ENCODE results near the gene LRRC8B.
"Not testable (repeated sequence)": the region's sequence is repeated elsewhere in the genome, so short reads cannot be mapped to it uniquely, and the experiment has no call there.

The LRRC8B gene

DNA sequence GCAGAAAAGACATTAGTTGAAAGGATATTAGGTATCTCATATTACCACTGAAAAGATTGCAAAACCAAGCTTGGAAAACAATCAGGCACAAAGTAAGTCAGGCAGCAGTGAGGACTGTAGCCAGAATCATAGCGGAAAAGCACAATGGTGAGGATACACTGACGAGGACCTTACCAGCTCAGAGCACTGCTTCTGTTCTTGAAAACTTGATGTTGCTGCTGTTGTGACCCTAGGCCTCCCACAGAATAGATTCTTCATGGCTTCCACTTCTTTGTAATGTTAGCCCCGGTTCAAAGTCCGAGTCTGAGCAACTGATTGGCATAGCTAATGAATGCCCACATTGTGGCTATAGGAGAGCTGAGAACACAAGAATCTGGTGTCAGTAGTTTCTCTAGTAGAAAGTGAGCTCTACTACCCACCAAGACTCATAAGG is 63.1 kb downstream of the LRRC8B start:
- no peak for DNase-seq

DNA sequence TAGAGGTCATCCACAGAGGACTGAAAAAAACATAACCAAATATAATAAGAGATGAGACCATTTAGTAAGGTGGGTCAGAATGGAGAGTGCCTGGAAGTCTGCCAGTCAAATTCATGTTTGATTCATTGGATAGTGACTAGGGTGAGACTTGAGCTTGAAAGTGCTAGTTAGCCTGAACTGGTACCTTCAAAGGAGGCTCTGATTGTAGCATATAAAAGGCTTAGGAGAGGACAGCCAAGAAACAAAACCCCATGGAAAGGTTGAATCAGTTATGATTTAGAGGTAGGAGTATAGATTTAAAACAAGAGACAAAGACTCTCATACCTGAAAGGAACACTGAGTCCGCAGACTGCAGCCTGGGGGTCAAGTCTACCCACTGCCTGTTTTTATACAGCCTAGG is 63.9 kb downstream of the LRRC8B start:
- no peak for DNase-seq

DNA sequence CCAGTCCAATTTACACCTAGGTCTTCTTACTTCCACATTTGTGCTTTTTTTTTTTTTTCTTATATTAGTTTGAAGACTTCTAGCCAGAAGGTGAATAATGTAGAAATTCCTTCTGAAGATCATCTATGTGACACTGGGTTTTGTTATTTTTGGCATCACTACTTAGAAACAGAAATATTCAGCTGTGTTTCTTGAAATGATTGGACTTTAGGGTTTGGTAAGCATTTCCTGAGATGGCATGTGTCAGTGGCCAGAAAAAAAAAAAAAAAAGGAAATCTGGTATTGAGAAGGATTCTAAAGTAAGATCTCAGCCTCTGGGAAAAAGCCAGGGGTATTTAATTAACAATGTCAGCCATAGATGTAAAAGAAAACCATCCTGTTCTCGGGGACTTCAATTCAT is 64.9 kb downstream of the LRRC8B start:
- DNase-seq, result no peak

DNA sequence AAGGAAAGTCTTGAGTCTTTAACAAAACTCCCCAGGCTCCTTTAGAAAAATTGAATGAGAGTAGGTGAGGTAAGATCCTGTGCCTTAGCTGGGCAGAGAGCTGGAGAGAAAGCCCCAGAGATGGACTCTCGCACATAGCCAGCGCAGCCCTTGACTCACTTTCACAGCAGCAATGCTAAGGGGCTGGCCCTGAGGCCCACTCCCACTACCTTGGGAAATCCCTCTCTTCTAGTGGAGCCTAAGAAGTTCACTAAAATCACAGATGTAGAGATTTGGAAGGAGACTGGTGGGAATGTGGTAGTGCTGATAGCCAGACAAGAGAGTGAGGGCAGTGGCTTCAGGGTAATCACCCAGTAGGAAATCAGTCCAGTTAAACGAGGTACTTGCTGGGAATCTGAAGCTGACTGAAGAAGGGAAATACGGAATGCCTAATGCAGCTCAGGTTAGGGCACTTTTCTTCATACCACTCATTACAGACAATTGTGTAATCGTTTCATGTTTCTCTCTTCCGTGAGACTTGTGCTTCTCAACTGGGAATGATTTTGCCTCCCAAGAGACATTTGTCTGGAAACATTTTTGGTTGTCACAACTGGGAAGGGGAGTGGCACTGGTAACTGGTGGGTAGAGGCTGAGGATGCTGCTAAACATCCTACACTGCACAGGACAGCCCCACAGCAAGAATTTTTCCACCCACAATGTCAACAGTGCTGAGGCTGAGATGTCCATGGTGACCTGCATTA is 65.9 kb downstream of the LRRC8B start:
- DNase-seq, result no peak

DNA sequence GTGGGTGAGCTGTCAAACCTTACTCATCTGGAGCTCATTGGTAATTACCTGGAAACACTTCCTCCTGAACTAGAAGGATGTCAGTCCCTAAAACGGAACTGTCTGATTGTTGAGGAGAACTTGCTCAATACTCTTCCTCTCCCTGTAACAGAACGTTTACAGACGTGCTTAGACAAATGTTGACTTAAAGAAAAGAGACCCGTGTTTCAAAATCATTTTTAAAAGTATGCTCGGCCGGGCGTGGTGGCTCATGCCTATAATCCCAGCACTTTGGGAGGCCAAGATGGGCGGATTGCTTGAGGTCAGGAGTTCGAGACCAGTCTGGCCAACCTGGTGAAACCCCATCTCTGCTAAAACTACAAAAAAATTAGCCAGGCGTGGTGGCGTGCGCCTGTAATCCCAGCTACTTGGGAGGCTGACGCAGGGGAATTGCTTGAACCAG is 68.3 kb downstream of the LRRC8B start:
- not testable (repeated sequence) for DNase-seq

DNA sequence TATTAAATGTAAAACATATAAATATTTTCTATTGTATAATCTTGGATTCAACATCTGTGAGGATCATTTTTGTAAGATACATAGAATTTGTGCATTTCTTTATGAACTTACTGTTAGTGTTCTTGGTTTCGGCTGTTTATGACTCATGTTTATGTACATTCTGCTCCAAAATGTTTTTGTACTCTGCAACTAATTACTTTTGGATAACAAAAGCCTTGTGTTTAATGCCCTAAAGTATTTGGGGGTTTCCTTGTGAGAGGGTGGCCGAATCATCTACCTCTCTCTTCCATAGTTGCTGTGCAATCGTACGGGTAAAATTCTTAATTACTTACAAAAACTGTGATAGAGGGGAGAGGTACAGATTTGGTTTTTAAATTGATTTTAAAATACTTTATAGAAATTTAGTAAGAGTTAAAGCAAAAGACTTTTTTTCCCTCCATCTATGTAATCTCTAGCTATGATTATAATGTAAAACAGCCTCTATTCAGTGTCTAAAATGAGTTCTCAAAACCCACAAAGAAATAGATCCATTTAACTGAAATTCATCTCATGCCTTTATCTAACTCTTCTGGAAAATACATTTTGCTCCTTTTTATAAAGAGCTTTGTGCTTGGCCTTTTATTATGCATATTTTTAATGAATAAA is 69.6 kb downstream of the LRRC8B start:
- no peak for DNase-seq

DNA sequence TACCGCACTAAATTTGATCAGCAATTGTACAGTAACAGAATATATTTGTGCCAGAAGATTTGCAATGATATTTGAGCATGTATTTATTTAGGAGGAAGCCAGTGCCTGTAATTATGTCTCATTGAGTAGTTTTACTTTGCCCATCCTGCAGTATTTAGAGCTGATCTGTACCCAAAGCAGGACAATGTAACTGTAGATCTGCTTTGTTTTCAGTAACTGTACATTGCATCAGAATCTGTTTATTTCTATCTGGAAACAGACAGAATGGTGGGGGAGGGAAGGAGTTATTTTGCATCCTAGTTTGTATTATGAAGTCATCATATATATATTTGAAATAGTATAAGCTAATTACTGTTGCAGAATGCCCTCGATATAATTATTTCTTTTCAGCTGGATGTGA is 72.1 kb downstream of the LRRC8B start:
- no peak for DNase-seq

DNA sequence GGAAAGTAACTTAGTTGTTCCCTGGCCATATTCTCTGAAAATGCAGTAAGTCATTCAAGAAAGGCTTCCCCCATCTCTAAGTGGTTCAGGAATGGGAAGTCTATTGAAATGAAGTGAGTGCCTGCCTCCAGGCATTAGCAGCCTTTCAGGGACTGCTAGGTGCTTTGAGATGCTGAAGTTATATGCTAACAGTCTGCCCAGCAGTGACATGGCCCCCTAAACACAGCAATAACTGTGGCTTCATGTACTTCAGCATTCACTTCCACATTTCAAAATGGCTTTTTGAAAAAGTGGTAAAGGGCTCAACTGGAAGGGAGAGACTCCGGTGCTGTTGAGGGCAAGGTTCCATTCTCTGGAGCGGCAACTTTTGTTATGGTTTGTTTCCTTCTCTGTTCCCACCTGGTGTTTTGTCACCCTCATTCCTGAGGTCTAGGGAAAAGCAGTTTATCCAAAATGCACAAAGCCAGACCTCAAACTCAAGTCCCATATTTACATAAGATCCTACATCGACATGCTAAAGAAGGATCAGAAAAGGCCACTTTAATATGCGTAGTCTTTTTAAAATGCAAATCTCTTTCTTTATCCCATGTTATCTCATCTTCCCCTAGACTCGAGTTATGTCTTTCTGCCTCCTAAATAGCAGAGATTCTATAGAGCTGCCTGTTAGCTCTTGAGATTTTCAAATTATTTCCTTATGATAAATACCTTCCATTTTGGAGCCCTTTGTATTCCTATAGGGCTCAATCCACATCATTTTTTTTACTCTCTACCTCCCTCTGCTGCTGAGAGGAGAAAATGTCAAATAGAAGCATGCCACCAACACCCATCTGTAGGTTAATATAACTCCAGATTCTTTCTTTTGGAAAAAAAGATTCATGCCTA is 74.1 kb downstream of the LRRC8B start:
- DNase-seq, result no peak

DNA sequence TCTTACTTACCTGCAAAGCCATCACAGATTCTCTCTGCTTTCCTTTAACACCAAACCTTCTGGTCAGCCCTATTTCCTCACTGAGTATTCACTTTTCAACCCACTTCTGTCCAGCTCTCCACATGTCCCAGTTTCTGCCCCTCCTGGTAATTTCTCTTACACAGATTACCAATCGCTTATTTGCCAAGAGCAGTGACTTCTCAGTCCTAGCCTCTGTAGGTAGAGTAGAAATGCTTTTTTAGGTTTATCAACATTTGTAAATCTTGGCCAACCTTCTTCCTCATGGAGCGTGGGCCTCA is 74.7 kb downstream of the LRRC8B start:
- DNase-seq, result no peak

DNA sequence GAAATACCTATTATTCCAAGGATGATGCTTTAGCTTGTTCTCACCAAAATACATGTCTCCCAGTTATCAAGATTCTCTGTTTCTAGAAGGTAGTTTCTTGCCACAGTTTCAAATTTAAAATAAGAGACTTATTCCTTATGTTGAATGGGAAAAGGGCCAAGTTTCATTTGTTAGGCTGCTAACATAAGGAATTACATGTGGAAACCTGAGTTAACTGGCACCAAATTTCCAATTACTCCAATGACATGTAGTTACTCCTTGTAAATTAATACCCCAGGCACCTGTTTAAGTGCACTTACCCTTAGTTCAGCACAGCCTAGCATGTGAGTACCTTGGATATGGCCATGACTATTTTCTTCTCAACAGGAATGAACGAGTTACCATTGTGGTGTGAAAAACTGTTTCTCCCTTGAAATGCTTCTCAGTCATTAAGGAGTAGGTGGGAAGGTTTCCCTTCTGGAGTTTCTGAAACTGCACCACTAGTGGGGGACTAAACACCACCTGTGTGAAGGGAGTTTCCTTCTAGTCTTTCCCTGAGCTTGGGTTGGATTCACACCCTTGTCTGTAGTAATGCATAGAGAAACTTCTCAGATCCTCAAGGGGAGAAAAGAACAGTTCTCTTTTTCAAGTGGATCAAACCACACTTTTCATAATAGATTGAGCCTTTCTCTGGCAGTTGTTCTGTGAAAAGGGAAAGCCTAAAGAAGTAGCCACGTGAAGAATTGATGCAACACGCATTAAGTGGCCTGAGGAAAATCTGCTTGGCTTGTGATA is 76.0 kb downstream of the LRRC8B start:
- DNase-seq, result no peak

DNA sequence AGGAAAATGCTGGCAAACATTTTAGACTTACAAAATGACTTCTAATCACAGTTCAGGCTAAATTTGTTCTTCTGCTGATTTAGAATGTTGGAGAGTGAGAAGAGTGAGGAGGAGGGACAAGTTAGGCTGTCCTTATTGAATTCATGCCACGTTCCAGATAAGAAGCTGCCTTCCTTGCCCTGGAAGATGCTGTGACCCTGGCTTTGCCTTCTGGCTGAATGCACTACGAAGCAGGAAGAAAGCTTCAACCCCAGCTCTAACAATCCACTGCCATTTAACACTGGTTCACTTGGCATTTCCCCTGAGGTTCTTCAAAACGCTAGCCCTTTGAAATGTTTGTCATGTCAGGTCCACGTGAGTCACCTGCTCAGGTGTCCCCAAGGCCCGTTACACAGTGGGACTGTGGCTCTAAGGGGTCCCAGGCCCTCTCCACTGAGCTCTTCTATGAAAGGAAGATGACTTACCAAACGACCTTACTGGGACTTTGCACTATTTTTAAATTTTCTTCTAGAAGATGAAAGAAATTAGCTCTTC is 78.3 kb downstream of the LRRC8B start:
- DNase-seq, result no peak

DNA sequence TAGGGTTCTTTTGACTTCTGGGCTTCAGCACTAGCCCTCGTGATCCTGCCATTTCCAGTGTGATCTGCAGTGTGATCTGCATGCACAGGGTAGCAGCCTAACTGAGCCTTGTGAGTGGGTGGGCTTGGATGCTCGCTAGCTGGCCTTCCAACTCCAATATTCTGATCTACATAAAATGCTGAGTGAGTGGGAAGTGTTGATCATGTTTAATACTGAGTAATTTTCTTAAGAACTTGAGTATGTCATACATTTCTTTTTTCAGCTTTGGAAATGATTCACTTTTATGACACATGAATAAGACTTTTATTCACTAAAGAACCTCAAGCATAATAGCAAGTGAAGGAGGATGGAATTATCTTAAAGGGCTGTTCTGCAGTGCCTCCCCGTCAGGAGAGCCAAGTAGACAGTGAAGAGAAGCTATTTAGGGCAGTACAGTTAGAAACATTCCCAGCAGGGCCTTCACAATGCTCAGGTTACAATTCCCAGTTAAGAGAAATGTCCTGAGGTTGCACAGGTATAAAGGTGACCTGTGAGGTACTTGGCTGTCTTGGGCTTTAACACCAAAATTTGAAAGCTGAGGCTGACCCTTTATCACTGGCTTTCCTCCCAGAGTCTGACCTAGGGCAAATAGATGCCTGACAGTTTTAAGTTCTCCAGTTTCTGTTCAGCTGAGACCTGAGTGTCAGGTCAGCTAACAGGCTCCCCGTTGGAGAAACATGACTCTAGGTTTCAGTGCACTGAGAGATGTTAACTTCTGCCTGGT is 79.2 kb downstream of the LRRC8B start:
- peak; percentile 78 for DNase-seq

DNA sequence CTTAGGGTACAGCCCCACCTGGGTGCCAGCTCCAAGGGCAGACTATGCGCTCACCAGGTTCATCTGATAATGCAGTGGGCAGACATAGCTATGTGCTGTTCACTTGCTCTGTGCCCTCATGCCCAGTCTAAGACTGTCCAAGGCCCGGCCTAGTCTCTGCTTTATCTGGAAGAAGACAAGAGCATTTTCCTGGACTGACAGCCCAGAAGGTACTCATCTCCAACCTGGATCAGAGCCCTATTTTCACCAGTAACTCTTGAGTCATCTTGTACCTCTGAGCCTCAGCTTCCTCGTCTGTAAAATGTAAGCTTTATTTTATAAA is 79.7 kb downstream of the LRRC8B start:
- no peak for DNase-seq

DNA sequence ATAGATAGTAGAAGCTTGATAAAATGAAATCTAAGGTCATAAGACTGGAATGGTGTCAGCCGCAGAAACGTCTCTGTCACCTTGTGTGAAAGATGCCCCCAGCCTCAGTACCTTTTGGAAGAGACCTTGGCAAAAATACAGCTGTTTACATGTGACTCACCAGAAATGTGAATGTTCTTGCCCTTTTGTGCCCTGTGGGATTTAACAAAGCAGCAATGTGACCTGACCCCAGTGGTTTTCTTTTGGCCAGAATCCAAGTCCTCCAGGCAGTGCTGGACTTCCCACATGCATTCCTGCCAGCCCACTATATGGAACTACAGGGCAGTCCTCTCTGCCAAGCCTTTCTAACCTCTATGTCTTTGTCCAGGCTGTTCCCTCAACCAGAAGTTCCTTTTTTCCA is 81.1 kb downstream of the LRRC8B start:
- DNase-seq, result no peak

DNA sequence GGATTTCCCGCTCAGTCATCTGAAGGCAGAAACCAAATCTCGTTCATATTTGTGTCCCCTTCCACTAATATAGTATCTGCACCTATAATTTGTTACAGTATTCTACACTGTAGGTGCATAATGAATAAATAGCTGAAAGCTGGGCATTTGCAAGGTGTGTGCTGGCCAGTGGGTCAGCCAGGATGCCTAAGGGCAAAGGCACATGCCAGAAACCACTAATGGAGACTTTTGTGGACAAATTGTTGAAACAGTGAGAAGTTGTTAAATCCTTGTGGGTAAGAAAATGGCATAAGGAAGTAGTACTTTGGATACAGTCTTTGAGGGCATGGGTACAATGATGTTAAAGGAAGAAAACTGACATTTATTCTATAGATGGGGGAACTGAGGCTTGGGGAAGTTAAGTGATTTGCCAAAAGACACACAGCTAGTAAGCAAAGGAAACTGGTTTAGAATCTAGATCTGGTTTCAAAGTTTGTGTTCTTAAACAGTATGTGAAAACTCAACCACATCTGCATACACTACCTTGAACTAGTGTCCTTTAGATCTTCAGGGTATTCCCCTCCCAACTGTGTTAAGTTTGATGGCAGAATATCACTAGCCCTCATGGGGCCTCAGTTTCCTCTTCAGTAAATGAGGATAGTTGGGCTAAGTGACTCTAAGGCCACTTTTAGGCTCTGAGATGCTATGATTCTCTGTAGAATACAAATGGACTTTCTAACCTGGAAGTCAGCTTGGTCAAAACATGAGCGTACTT is 81.8 kb downstream of the LRRC8B start:
- DNase-seq, result no peak

DNA sequence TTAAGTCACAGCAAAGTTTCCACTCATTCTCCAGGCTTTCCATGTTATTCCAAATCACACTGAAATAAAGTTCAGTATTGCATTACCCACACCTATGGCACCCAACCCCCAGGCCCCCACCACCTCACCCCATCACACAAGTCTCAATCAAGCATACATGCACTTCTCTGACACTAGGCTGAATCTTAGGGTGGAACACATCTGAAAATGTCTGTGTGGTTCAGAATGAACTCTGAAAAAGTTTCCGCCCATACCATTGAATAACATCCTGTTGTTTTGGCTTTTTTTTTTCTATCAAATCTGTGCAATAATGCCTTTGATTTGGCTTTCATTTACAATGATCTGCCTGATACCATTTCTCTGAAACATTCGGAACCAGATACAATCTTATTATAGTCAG is 82.5 kb downstream of the LRRC8B start:
- DNase-seq, result no peak

DNA sequence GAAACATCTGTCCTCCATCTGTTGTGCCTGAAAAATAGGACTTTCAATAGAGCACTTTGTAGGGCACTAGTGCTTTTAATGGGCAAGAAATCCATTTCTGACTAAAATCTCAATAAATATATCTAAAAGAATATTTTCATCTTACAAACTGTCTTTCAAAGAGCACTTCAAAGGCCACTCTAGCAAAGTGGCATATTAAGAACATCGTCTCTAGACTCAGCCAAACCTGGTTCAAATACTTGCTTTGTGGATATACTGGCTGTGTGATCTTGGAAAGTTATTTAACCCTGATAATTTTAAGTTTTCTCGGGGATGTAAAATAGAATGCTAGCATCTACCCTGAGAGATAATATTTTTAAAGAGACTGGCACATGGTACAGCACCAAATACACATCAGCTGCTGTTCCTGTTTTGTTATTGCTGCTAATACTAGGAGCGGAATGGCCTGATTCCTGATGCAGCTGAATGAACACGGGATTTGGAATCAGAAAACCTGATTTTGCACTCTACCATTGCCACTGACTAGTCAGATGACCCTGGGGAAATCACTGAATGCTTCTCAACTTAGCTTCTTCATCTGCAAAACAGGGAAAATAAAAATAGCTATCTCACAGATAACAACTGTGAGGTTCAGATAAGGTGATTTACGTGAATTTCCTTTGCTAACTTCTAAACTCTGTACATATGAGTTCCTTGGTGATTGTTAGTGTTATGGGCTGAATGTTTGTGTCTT is 83.1 kb downstream of the LRRC8B start:
- DNase-seq, result no peak

DNA sequence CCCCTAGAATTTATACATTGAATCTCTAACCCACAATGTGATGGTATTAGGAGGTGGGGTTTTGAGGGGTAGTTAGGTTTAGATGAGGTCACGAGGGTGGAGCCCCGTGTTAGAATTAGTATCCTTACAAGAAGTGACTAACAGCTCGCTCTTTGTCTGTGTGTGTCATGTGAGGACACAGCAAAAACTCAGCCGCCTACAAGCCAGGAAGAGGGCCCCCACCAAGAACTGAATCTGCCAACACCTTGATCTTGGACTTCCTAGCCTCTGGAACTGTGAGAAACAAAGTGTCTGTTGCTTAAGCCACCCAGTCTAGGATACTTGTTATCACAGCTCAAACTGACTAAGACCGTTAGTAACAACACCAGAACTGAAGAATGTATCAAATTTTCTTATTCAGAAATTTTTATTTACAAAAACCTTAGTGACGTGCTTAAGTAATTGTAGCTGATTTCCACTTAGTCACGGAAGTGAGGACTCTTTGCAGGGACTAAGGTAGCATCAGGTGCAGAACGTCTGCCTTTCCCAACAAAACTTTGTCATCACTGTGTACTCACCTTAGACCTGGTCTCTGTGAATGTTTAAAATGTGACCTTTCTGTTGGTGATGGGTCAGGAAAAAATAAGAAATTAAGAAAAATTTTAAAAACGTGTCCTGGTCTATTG is 83.8 kb downstream of the LRRC8B start:
- DNase-seq, result peak; percentile 80

DNA sequence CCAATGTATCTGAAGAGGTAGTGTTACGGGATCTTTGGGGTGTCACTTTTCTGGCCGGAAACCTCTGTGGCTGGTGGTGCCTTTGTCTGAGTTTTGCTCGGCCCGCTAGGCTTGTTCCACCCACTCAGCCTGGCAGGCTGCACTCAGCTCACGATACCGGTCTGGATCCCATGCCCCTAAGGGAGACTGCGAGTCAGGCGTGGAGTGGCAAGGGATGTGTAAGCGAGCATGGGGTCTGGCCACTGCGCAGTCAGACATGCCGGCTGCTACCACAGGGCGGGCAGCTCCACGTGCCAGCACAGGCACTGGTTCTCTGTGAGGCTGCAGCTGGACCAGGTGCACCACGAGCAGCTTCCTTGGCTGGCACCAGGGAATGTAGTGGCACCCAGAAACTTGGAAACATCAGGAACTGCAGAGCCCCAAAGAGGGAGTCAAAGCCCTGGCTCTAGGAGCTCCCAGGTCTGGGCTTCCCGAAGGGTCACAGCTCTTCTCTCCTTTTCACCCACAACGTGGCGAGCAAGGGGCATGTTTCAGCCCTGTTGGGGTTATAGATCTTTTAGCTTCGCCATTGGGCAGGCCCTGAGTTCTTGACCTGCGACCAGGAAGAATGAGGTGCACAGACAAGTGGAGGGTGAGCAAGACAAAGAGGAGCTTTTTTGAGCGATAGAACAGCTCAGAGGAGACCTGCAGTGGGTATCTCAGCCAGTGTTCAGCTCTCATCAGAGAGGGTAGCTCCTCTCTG is 84.5 kb downstream of the LRRC8B start:
- DNase-seq, result peak; percentile 87
